Caco-2 (cell line): ENCODE measurements around the gene VANGL1. TPM values are rescaled to one million over a fixed set of nuclear protein-coding genes. Genes with fewer than 3 reads are reported as not detected.

Experiments
- BruUV-seq: library from RNA; stranded (reverse); fragments of 400-500 nt; replicated peaks from 2 replicates; lab custom pipeline; 2021; lab: Mats Ljungman, UMichigan
- CTCF ChIA-PET: fragments of 300-600 bp; sonication (Branson Sonifier 250); formaldehyde crosslinking; loops from one replicate; lab custom pipeline; 2022; ENCODE audit warnings: antibody characterized with exemption; lab: Charles Lee
- POLR2A ChIA-PET: fragments of 300-600 bp; sonication (Branson Sonifier 250); formaldehyde crosslinking; loops from one replicate; lab custom pipeline; 2022; ENCODE audit warnings: antibody characterized with exemption; lab: Charles Lee
- DNase-seq, 2 experiments: peaks; one replicate each; pipeline versions ENCODE4 v3.0.0 to v3.0.0-alpha.2; 2020 to 2022
- H3K27me3 ChIP-seq: replicated peaks from 2 replicates; pipeline ENCODE4 v1.6.0; 2011; ENCODE audit warnings: low read length; ENCODE audit not compliant: control insufficient read depth, insufficient read depth
- H3K36me3 ChIP-seq: 2 replicates; pipeline ENCODE4 v1.5.1; 2011; ENCODE audit warnings: low read length; ENCODE audit not compliant: control insufficient read depth, insufficient read depth
- H3K4me1 ChIP-seq: fragments of 250-450 bp; sonication (Bioruptor Pico); 2 replicates; pipeline ENCODE4 v1.5.1; 2020; ENCODE audit warnings: mild to moderate bottlenecking
- H3K4me3 ChIP-seq: 2 replicates; pipeline ENCODE4 v1.5.1; 2011; ENCODE audit warnings: low read depth, mild to moderate bottlenecking, control low read depth, low read length
- H3K9me3 ChIP-seq: fragments of 250-450 bp; sonication (Bioruptor Pico); 2 replicates; pipeline ENCODE4 v1.5.1; 2020; ENCODE audit warnings: mild to moderate bottlenecking, moderate library complexity
- H3K27ac Mint-ChIP-seq: one replicate; pipeline ENCODE4 v1.8.0; 2022; ENCODE audit warnings: mixed read lengths; ENCODE audit not compliant: unreplicated experiment
- H3K27me3 Mint-ChIP-seq: one replicate; pipeline ENCODE4 v1.8.0; 2022; ENCODE audit warnings: mixed read lengths; ENCODE audit not compliant: insufficient read depth, unreplicated experiment
- H3K36me3 Mint-ChIP-seq: one replicate; pipeline ENCODE4 v1.8.0; 2022; ENCODE audit warnings: mild to moderate bottlenecking, mixed read lengths; ENCODE audit not compliant: insufficient read depth, unreplicated experiment
- H3K4me1 Mint-ChIP-seq: one replicate; pipeline ENCODE4 v1.8.0; 2022; ENCODE audit warnings: low read depth, mixed read lengths; ENCODE audit not compliant: unreplicated experiment
- H3K4me3 Mint-ChIP-seq: one replicate; pipeline ENCODE4 v1.8.0; 2022; ENCODE audit warnings: mild to moderate bottlenecking, moderate library complexity, mixed read lengths; ENCODE audit not compliant: unreplicated experiment
- H3K9me3 Mint-ChIP-seq: one replicate; pipeline ENCODE4 v1.8.0; 2022; ENCODE audit warnings: mixed read lengths; ENCODE audit not compliant: unreplicated experiment
- intact Hi-C: fragments of 100-400 bp; cut with micrococcal nuclease; formaldehyde crosslinking; loops from one replicate; pipeline ENCODE4 v1.10.0; 2022; ENCODE audit not compliant: unreplicated experiment
- total RNA-seq: library from RNA; stranded (reverse); gene quantifications from 2 replicates; pipeline ENCODE4 v1.2.3, GENCODE V29; 2022
- TF ChIP-seq, protein P1 (sequence below), 2 experiments: fragments of 200-600 bp in 1 of 2; IDR thresholded peaks; 1 replicate in 1 of 2; 2 replicates in 1 of 2; pipeline versions ENCODE4 v1.5.1 to v1.8.0; 2011 to 2022; ENCODE audit warnings: antibody characterized with exemption in 1 of 2, control low read depth in 1 of 2, inconsistent platforms in 1 of 2, low read depth in 1 of 2, low read length in 1 of 2, mild to moderate bottlenecking in 1 of 2, moderate library complexity in 1 of 2; ENCODE audit not compliant: insufficient read depth in 1 of 2, severe bottlenecking in 1 of 2, unreplicated experiment in 1 of 2

VANGL1 gene
- total RNA-seq, 1 experiment from 2014 or later, result 13.6 TPM

GRCh38 chr1:115670476-115671175 lies 28.9 kb downstream of the VANGL1 start:
- TF ChIP-seq, protein P1, sequence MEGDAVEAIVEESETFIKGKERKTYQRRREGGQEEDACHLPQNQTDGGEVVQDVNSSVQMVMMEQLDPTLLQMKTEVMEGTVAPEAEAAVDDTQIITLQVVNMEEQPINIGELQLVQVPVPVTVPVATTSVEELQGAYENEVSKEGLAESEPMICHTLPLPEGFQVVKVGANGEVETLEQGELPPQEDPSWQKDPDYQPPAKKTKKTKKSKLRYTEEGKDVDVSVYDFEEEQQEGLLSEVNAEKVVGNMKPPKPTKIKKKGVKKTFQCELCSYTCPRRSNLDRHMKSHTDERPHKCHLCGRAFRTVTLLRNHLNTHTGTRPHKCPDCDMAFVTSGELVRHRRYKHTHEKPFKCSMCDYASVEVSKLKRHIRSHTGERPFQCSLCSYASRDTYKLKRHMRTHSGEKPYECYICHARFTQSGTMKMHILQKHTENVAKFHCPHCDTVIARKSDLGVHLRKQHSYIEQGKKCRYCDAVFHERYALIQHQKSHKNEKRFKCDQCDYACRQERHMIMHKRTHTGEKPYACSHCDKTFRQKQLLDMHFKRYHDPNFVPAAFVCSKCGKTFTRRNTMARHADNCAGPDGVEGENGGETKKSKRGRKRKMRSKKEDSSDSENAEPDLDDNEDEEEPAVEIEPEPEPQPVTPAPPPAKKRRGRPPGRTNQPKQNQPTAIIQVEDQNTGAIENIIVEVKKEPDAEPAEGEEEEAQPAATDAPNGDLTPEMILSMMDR (IDR thresholded peaks at IDR 0.05; ENCODE audit: insufficient read depth in 1 of 2, low read depth in 1 of 2, low read length in 1 of 2, severe bottlenecking in 1 of 2, unreplicated experiment in 1 of 2), result no peak
- peak overlapping the region; percentile 53 for H3K27ac Mint-ChIP-seq
- no peak overlapping the region for H3K4me3 Mint-ChIP-seq
- ChIA-PET CTCF (interaction anchor here (2.8 kb wide), 1 partner anchor 36 kb away, joined by 13 read pairs; no protein-coding TSS in a partner anchor), POLR2A (no interaction called here)
- BruUV-seq, result no TSS peak
- peaks cover 30% of the 10 kb centered on the region for H3K4me1 ChIP-seq
- no peaks in the 10 kb centered on the region for H3K27me3 Mint-ChIP-seq
- no peaks in the 10 kb centered on the region for H3K9me3 ChIP-seq
- peaks cover 38% of the 10 kb centered on the region for H3K36me3 Mint-ChIP-seq
- peaks cover 8% of the 10 kb centered on the region for H3K4me1 Mint-ChIP-seq
- no peak overlapping the region for H3K4me3 ChIP-seq
- no peak for DNase-seq
- intact Hi-C loops, result no loop called here
- peaks cover 9% of the 10 kb centered on the region for H3K9me3 Mint-ChIP-seq
- peaks cover 1% of the 10 kb centered on the region; the same call in 1 of the 2 replicates for H3K36me3 ChIP-seq
- H3K27me3 ChIP-seq, result no peaks in the 10 kb centered on the region

- Histone ChIP-seq H3K36me3 (peaks cover 1% of the 10 kb centered on the region; the same call in 1 of the 2 replicates), H3K4me1 (peaks cover 30% of the 10 kb centered on the region), H3K27me3 (no peaks in the 10 kb centered on the region), H3K9me3 (no peaks in the 10 kb centered on the region), H3K4me3 (no peak overlapping the region)
- Mint-ChIP-seq H3K27me3 (no peaks in the 10 kb centered on the region), H3K4me3 (peak overlapping the region; percentile 24), H3K36me3 (peaks cover 32% of the 10 kb centered on the region), H3K4me1 (peaks cover 8% of the 10 kb centered on the region), H3K9me3 (peaks cover 9% of the 10 kb centered on the region), H3K27ac (peak overlapping the region; percentile 53)
- TF ChIP-seq, protein P1 (IDR thresholded peaks at IDR 0.05; ENCODE audit: insufficient read depth in 1 of 2, low read depth in 1 of 2, low read length in 1 of 2, severe bottlenecking in 1 of 2, unreplicated experiment in 1 of 2), result no peak
- no TSS peak for BruUV-seq
- ChIA-PET POLR2A (no interaction called here), CTCF (interaction anchor here (2.8 kb wide), 1 partner anchor 35 kb away, joined by 13 read pairs; no protein-coding TSS in a partner anchor)
- peak; percentile 54 to 74 for DNase-seq
- intact Hi-C loops, result no loop called here
Observed at GRCh38 chr1:115671176-115671934, 29.6 kb downstream of the VANGL1 start.

DNA sequence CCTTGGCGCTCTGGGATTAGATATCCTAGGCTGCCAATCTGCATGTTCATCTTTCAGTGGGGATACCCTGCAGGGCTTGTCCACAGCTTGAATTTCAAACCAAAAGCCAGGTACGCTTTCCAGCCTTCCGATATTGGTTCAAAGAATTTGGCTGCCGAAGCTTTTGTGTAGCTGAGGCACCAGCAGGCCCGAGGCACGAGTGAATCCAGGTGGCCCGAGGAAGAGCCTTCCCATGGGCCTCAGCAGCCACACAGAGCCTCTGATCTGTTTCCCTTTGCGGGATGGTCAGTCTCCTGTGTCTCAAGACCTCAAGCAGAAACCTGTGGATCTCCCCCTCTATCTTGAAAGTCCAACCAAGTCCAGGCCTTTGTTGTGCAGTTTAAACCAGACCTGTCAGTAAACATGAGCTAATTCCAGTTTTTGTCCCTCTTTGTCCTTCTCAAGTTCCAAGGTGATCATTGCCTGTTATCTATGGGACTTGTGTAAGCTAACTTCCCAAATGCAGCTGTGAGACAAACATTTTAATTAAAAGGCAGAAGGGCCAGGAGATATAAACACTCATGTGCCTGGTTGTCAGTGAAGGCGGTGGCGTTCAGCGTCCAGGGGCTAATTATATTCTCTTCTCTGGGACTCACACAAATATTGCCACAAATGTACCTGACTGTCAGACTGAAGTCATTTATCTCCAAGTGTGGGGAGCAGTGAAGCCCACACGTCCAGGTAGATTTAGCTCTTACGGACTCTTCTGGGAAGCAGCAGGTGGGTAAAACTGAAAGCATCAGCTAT lies 30.6 kb downstream of the VANGL1 start:
- BruUV-seq, result no TSS peak
- peak overlapping the region; percentile 53 for H3K27ac Mint-ChIP-seq
- no peaks in the 10 kb centered on the region for H3K27me3 Mint-ChIP-seq
- Histone ChIP-seq H3K4me1 (peaks cover 30% of the 10 kb centered on the region), H3K36me3 (peaks cover 1% of the 10 kb centered on the region; the same call in 1 of the 2 replicates), H3K9me3 (no peaks in the 10 kb centered on the region), H3K4me3 (no peak overlapping the region), H3K27me3 (no peaks in the 10 kb centered on the region)
- DNase-seq, result no peak
- peaks cover 26% of the 10 kb centered on the region for H3K36me3 Mint-ChIP-seq
- H3K4me1 Mint-ChIP-seq, result peaks cover 8% of the 10 kb centered on the region
- intact Hi-C loops, result no loop called here
- TF ChIP-seq, protein P1 (IDR thresholded peaks at IDR 0.05; ENCODE audit: insufficient read depth in 1 of 2, low read depth in 1 of 2, low read length in 1 of 2, severe bottlenecking in 1 of 2, unreplicated experiment in 1 of 2), result no peak
- peaks cover 9% of the 10 kb centered on the region for H3K9me3 Mint-ChIP-seq
- no peak overlapping the region for H3K4me3 Mint-ChIP-seq
- ChIA-PET POLR2A (no interaction called here), CTCF (interaction anchor here (0.9 to 2.8 kb wide), 2 partner anchors 34 to 64 kb away, joined by 3 to 13 read pairs; no protein-coding TSS in a partner anchor)
